NCI-H82 treated with DMSO at 0.1 percent for 48 hours (cell line): ENCODE measurements around the gene SLC49A4.

ENCODE experiments used
- DNase-seq: peaks from one replicate; lab custom pipeline; 2025; ENCODE audit not compliant: unreplicated experiment; lab: John Stamatoyannopoulos, UW

The SLC49A4 gene

DNA sequence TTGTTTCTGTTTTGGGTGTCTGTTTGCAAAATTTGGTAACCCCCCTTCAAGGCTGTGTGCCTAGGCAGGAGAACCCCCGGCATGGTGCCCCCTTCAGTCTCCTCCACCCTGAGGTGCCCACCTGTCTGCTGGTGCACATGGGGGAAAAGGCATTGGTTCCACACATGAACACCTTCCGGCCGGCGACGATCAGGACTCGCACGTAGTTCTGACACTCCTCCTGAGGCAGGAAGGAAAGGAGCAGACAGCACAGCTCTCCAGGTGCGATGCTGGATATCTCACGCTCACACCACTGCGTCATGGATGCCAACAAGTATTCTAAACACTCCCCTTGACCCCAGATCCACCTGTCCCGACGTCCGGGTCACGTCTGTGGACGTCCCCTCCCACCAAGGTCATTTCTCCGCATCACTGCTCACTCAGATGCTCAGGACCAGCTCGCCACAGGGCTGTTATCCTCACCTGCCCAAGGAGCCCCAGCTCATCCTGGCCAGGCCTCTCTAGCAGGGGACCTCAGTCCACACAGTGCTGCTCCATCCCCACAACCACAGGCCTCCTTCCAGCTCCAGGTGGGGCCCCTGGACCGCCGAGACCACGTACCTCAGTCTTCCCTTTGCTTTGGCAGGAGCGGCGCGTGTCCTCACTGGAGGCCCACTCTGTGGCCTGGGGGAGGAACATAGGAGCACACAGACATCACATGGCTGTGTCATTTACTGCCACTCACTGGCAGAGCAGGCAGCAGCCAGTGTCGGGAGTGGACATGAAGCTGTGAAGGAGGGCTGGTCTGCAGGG, 133.7 kb downstream of the SLC49A4 start:
- no peak for DNase-seq

DNA sequence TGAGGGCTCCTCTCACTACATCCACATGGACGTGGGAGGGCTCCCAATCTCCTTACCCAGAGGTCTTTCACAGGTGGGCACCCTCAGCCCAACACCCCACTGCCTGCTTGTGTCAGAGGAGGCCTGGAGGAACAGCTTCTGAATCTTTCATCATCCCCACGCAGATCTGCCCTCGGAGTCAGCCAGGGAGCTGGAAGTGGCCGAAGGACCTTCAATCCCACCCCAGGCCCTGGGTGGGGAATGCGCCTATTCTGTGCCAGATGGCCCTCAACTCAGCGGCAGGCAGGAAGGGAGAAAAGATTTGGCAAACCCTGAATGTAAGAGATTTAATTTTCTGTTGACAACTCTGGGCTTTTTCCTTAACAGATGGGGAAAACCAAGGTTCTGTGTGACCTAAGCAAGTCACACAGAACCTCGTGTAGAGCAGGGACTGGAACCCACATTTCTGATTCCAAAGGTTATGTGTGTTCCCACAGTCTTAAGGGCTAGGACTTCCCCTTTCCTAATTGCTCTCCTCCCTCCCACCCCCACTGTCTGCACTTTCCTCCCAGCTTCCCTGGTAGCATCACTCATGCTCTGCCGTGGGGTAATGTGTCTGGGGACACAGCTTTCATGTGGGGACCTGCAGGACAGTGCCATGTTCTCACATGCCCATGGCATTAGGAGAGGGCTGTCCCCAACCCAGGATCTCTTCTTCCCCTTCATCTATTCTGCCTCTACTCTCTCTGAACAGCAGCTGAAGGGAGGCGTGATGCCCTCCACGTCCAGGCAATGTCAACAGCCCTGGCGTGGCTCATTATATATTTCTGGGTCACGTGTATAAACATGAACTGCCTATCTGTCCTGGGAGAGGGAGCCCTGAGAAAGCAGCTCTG, 134.6 kb downstream of the SLC49A4 start:
- DNase-seq = no peak

DNA sequence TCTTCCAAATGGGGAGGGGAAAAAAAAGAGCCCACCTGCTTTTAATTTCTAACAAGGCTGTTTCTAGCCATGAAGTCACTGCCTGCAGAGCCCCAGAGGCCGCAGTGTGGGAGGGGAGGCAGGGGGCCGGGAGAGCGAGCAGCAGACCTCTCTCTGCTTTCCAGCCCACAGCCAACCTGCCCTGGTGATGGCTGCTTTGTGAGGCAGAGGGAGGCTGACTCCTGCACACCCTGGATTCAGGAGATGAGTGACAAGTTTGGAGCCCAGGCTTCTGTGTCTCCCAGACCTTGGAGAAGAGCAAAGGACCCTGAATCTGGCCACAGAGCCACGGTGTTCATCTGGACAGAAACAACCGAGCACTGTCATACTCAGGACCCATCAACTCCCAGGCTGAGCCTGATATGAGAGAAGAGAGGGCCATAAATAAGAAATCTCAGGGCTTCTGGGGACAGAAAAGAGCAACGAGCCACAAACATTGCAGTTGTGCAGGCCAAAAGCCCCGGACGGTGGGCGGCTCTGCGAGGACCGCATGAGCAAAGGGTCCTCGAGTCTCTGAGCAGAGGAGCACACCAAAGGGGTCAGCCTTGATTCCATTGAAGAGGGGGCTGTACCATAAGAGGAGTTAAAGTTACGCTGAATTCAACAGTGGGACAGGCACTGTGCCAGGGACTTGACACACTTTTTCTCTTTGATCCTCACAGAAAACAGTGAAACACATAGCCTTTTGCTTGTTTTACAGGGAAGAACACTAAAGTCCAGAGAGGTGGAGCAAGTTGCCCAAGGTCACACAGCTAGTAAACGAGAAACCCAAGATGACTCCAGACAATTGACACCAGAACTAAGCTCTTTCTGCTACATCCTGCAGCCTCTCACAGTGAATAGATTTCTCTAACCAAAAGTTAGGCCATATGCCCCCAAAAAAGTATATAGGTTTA, 135.5 kb downstream of the SLC49A4 start:
- DNase-seq = no peak
